ENCODE measurements around the gene DRD4. TPM values are rescaled to one million over a fixed set of nuclear protein-coding genes. Genes with fewer than 3 reads are reported as not detected.

Gene DRD4
- total and polyA plus RNA-seq, 2 of the 8 experiments (the other 6 are each of a cell fraction or from before 2014, with no cell fraction given): 3.4 to 4.9 TPM

- no peak overlapping the region for H2BK12ac ChIP-seq (ENCODE audit: low read depth, low read length)
- H3K4me1 ChIP-seq (replicated peaks in 1 of 4; ENCODE audit: control insufficient read depth in 3 of 4, insufficient read depth in 4 of 4, low read length in 3 of 4): no peaks in the 10 kb centered on the region
- H3K9ac ChIP-seq (replicated peaks in 1 of 4; ENCODE audit: extremely low read depth in 1 of 4, low read depth in 3 of 4, low read length in 3 of 4): no peak overlapping the region
- peaks cover 4 to 20% of the 10 kb centered on the region in 2 experiments for H4K20me1 ChIP-seq (replicated peaks in 1 of 2; ENCODE audit: control insufficient read depth in 1 of 2, insufficient read depth in 2 of 2, low read length in 2 of 2)
- no peak overlapping the region for H3K4me3 ChIP-seq (ENCODE audit: extremely low read depth in 1 of 4, insufficient read depth in 2 of 4, low read depth in 3 of 4, low read length in 4 of 4)
- no peak overlapping the region for H3K56ac ChIP-seq (replicated peaks; ENCODE audit: insufficient read length, low read depth, low read length)
- no peak overlapping the region for H3K18ac ChIP-seq (ENCODE audit: extremely low read depth, low read length)
- DNase-seq (ENCODE audit: low read depth in 1 of 2, low spot score in 2 of 2): no peak
- H3K4ac ChIP-seq (replicated peaks; ENCODE audit: insufficient read length, low read depth, low read length): no peak overlapping the region
- H2AK5ac ChIP-seq (ENCODE audit: low read depth, low read length): no peak overlapping the region
- no peak overlapping the region for H4K5ac ChIP-seq (ENCODE audit: insufficient read length, low read depth, low read length)
- H2BK5ac ChIP-seq (ENCODE audit: low read depth, low read length): no peak overlapping the region; the same call in 1 of the 2 replicates
- no peak overlapping the region for H2AFZ ChIP-seq (ENCODE audit: low read length)
- no peaks in the 10 kb centered on the region for H3K27me3 ChIP-seq (replicated peaks in 1 of 4; ENCODE audit: control insufficient read depth in 3 of 4, extremely low read depth in 1 of 4, insufficient read depth in 3 of 4, low read length in 3 of 4)
- H3K79me1 ChIP-seq (ENCODE audit: low read depth, low read length): peaks cover 4% of the 10 kb centered on the region; the same call in 1 of the 2 replicates
- H3K14ac ChIP-seq (ENCODE audit: insufficient read length): no peak overlapping the region
- H4K91ac ChIP-seq (replicated peaks; ENCODE audit: insufficient read length, low read length): no peak overlapping the region
- no peak overlapping the region for H3K4me2 ChIP-seq (ENCODE audit: insufficient read depth in 1 of 2, low read depth in 2 of 2, low read length in 2 of 2)
- H3K23ac ChIP-seq (ENCODE audit: insufficient read length): no peak overlapping the region
- H2BK20ac ChIP-seq (ENCODE audit: low read length): no peak overlapping the region
- FAIRE-seq: no peak
- H2BK120ac ChIP-seq (replicated peaks; ENCODE audit: low read depth, low read length): no peak overlapping the region
- CTCF ChIA-PET (ENCODE audit: partially characterized antibody): interaction anchor here (0.6 to 1.3 kb wide), 3 partner anchors 11 to 51 kb away, joined by 3 to 4 read pairs (median 3); no protein-coding TSS in a partner anchor
- POLR2A ChIA-PET (ENCODE audit: partially characterized antibody): interaction anchor here (1.6 kb wide), 1 partner anchor 33 kb away, joined by 4 read pairs; no protein-coding TSS in a partner anchor
- no peak overlapping the region for H3K27ac ChIP-seq (ENCODE audit: low read depth, low read length)
- no peak overlapping the region for H4K8ac ChIP-seq (ENCODE audit: extremely low read depth, insufficient read depth, low read length)
- WGBS, 2 experiments (ENCODE audit: extremely low coverage in 1 of 2, insufficient coverage in 1 of 2, insufficient read length in 1 of 2, insufficient replicate concordance in 2 of 2, low coverage in 1 of 2, low lambda C conversion rate in 2 of 2, missing lambda C conversion rate in 1 of 2): 94% methylated on average over 33 of the region's 33 CpGs; no CpG with 5 or more reads in 1 of the 2 experiments
- no peaks in the 10 kb centered on the region for H3K23me2 ChIP-seq (ENCODE audit: low read depth, low read length)
- no peaks in the 10 kb centered on the region for H3K79me2 ChIP-seq (ENCODE audit: control insufficient read depth in 1 of 2, insufficient read depth in 2 of 2, low read length in 2 of 2)
- no peak overlapping the region for H2BK15ac ChIP-seq (ENCODE audit: low read length)
- H3K36me3 ChIP-seq (ENCODE audit: control insufficient read depth in 2 of 4, insufficient read depth in 4 of 4, low read length in 3 of 4): peaks cover 29 to 79% (median 61%) of the 10 kb centered on the region in 4 experiments
- no peaks in the 10 kb centered on the region for H3K9me3 ChIP-seq (ENCODE audit: insufficient read depth in 2 of 2, low read depth in 1 of 2, low read length in 1 of 2)
- TF ChIP-seq EZH2 (IDR thresholded peaks at IDR 0.05; ENCODE audit: low read depth, low read length, severe bottlenecking) (no peak), RAD21 (IDR thresholded peaks at IDR 0.05 in 1 of 2, conservative IDR thresholded peaks at IDR 0.05 in 1 of 2; ENCODE audit: low read depth in 2 of 2, low read length in 2 of 2) (no peak), SAP30 (IDR thresholded peaks at IDR 0.05; ENCODE audit: insufficient read depth, insufficient replicate concordance, low read length) (no peak), CHD1 (IDR thresholded peaks at IDR 0.05; ENCODE audit: low read depth, low read length) (no peak), EGR1 (IDR thresholded peaks at IDR 0.05; ENCODE audit: borderline replicate concordance, low read depth, low read length) (no peak), SP4 (IDR thresholded peaks at IDR 0.05; ENCODE audit: low read length) (no peak), TAF7 (optimal IDR thresholded peaks at IDR 0.05; ENCODE audit: borderline replicate concordance, low read depth, low read length) (no peak), JUN (IDR thresholded peaks at IDR 0.05; ENCODE audit: low read depth, low read length) (no peak)
- TF ChIP-seq, protein P1, sequence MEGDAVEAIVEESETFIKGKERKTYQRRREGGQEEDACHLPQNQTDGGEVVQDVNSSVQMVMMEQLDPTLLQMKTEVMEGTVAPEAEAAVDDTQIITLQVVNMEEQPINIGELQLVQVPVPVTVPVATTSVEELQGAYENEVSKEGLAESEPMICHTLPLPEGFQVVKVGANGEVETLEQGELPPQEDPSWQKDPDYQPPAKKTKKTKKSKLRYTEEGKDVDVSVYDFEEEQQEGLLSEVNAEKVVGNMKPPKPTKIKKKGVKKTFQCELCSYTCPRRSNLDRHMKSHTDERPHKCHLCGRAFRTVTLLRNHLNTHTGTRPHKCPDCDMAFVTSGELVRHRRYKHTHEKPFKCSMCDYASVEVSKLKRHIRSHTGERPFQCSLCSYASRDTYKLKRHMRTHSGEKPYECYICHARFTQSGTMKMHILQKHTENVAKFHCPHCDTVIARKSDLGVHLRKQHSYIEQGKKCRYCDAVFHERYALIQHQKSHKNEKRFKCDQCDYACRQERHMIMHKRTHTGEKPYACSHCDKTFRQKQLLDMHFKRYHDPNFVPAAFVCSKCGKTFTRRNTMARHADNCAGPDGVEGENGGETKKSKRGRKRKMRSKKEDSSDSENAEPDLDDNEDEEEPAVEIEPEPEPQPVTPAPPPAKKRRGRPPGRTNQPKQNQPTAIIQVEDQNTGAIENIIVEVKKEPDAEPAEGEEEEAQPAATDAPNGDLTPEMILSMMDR (IDR thresholded peaks at IDR 0.05; ENCODE audit: control extremely low read depth in 1 of 3, insufficient read depth in 1 of 3, low read depth in 1 of 3, low read length in 3 of 3): no peak
Measured at GRCh38 chr11:605286-606129, 31.6 kb upstream of the DRD4 start.

Data from H1 (cell line).